GM23248 (cell line): ENCODE results near the gene DRG2.

Source experiments
- EZH2 ChIP-seq: fragments of 200-600 bp; sonication (generic); IDR thresholded peaks from 2 replicates; pipeline ENCODE4 v1.6.1; 2018; ENCODE audit warnings: antibody characterized with exemption, mild to moderate bottlenecking; ENCODE audit not compliant: insufficient read depth, poor library complexity, severe bottlenecking
- EZH2phosphoT487 ChIP-seq: fragments of 200-600 bp; sonication (generic); IDR thresholded peaks from 2 replicates; pipeline ENCODE4 v1.6.1; 2018; ENCODE audit warnings: antibody characterized with exemption, moderate library complexity, mild to moderate bottlenecking, low read depth; ENCODE audit not compliant: insufficient read depth

GRCh38 chr17:18108401-18109312 is 20.9 kb downstream of the DRG2 start, which contains the start of gene MYO15A:
- no peak for TF ChIP-seq EZH2phosphoT487
- no peak for TF ChIP-seq EZH2
